Measurements from ENCODE around the gene PXYLP1.

PXYLP1 gene

DNA sequence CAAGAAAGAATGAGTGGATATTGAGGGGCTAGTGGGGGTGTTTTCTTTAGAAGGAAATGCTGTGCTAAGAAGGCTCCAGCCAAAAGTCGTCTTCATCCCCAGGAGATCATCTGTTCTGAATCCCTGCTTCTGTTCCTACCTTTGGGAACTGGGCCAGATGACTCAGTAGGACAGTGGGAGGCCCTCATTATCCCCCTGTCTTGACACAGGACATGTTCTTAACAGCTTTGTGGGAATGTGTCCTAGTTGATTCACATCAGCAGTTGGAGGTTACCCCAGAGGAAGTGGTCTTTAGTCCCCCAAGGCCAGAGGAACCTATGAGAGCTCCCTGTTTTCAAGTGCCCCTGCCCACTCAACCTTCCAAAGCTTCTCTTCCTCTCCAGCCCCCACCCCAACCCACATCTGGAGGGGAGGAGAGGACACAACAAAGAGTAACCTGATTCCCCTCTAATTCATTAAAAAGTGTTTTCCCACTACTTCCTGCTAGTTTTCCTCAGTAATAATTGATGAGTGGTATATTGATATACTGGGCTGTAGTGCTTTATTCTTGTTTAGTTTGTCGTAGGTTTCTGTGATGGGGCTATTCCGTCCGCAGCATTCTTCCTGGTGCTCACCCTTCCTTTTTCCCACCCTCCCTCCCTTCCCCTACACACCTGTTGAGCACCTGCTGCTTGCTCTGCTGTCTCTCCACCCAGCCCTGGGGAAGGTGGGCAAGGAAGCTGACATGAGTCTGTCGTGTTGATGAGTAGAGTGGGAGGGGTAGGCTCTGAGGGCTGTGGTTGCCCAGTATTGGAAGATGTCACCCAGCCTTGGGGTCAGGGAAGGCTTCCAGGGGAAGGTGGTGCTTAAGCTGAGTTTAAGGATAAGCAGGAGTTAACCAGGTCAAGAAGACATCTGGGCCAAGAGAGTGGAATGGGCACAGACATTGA lies 9.3 kb downstream of the PXYLP1 start:
- peaks cover 4% of the 10 kb centered on the region for H3K36me3 ChIP-seq (ENCODE audit: control insufficient read depth, insufficient read depth, low read length)
- H3K4me3 ChIP-seq (ENCODE audit: low read depth, low read length): no peak overlapping the region
- H3K27me3 ChIP-seq (ENCODE audit: control insufficient read depth, insufficient read depth, low read length): no peaks in the 10 kb centered on the region
- H3K4me1 ChIP-seq (ENCODE audit: control insufficient read depth, insufficient read depth, low read length): peaks cover 43% of the 10 kb centered on the region
- no peaks in the 10 kb centered on the region for H3K9me3 ChIP-seq (ENCODE audit: control insufficient read depth, insufficient read depth, low read length)
- H3K27ac ChIP-seq (ENCODE audit: low read depth, low read length): no peak overlapping the region
- H3K9ac ChIP-seq (ENCODE audit: low read depth, low read length): no peak overlapping the region

DNA sequence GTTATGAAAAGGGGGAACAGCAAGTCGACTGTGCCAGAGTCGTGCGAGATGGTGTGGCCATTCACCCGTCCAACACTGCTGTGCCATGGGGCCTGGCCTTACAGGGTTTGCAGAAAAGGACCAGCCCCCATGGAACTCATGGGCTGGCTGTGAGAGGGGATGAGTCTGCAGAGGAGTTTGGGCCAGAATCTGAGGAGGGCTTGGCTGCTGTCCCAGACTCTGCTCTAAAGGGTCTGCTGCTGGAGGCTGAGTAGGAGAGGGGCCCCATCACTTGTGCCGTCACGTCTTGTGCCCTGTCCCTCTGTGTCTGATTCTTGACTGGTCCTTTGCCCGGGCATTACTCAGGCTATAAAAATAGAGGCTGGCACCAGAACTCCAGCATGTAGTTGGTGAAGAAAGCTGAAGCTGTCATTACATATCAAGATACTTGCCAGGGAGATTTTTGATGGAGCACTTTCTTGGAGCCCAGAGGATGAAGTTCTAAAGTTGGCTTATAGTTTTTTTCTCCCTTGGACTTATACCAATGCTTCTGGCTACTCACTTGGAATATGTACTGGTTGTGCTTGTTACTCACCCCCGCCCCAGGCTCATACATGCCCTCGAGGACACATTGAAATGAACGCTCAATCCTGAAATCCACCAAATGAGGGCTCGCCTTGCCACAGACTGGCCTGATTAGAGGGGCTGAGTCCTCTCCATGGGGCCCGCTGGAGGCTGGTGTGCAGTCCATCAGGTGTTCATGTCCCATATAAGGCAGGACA lies 10.2 kb downstream of the PXYLP1 start:
- H3K4me3 ChIP-seq (ENCODE audit: low read depth, low read length): no peak overlapping the region
- H3K9me3 ChIP-seq (ENCODE audit: control insufficient read depth, insufficient read depth, low read length): no peaks in the 10 kb centered on the region
- H3K27me3 ChIP-seq (ENCODE audit: control insufficient read depth, insufficient read depth, low read length): no peaks in the 10 kb centered on the region
- H3K36me3 ChIP-seq (ENCODE audit: control insufficient read depth, insufficient read depth, low read length): no peaks in the 10 kb centered on the region
- peaks cover 36% of the 10 kb centered on the region for H3K4me1 ChIP-seq (ENCODE audit: control insufficient read depth, insufficient read depth, low read length)
- no peak overlapping the region for H3K27ac ChIP-seq (ENCODE audit: low read depth, low read length)
- H3K9ac ChIP-seq (ENCODE audit: low read depth, low read length): no peak overlapping the region

DNA sequence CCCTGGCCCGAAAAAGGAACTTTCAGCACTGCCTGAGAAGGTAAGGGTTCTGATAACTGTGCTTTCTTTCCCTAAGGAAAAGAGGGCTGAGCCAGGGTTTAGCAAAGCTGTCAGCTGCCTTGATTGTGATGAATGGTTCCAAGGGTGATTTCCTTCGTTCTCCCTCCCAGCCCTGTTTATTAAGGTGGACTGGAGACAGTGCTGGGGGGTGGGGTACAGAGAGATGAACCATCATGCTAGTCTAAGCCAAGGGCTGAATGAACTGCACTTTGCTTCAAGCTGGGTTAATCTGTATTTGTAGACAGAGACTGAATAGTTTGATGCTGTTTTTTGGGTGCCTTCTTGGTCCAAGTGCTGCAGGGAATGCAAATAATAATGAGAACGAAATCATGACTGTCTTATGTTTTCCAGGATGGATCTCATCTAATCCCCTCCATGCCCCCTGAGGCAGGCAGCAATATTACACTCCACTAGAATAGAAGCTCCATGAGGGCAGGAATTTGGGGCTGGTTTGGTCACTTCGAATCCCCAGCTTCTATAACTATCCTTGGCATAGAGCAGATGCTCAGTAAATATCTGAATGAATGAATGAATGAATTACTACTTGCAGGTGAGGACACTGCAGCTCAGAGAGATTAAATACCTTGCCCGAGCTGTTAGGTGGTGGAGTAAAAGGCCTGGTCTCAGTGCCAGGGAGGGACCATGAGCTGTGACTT lies 10.9 kb downstream of the PXYLP1 start:
- no peaks in the 10 kb centered on the region for H3K27me3 ChIP-seq (ENCODE audit: control insufficient read depth, insufficient read depth, low read length)
- H3K27ac ChIP-seq (ENCODE audit: low read depth, low read length): no peak overlapping the region
- no peak overlapping the region for H3K4me3 ChIP-seq (ENCODE audit: low read depth, low read length)
- no peak overlapping the region for H3K9ac ChIP-seq (ENCODE audit: low read depth, low read length)
- H3K9me3 ChIP-seq (ENCODE audit: control insufficient read depth, insufficient read depth, low read length): no peaks in the 10 kb centered on the region
- H3K36me3 ChIP-seq (ENCODE audit: control insufficient read depth, insufficient read depth, low read length): no peaks in the 10 kb centered on the region
- H3K4me1 ChIP-seq (ENCODE audit: control insufficient read depth, insufficient read depth, low read length): peaks cover 31% of the 10 kb centered on the region

DNA sequence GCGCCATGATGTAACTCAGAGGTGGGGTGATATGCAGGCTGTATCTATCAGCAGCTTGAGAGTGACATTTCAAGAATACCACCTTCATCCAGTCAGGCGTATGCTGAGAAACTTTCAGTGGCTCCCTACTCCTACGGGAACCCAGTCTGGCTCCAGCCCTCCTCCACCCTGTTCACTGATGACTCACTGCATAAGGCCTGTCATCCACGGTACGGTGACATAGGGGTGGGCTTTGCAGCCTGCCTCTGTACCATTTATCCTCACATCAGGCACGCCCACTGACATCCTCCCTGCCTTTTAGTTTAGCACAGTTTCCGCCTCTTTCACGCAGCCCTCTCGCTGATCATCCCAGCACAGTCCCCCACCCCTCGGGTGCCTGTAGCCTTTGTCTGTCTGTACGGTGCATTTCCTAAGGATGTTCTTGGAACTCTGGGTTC lies 11.7 kb downstream of the PXYLP1 start:
- Histone ChIP-seq H3K27me3 (ENCODE audit: control insufficient read depth, insufficient read depth, low read length) (no peaks in the 10 kb centered on the region), H3K4me3 (ENCODE audit: low read depth, low read length) (no peak overlapping the region), H3K4me1 (ENCODE audit: control insufficient read depth, insufficient read depth, low read length) (peaks cover 25% of the 10 kb centered on the region), H3K27ac (ENCODE audit: low read depth, low read length) (no peak overlapping the region), H3K9ac (ENCODE audit: low read depth, low read length) (no peak overlapping the region), H3K9me3 (ENCODE audit: control insufficient read depth, insufficient read depth, low read length) (no peaks in the 10 kb centered on the region), H3K36me3 (ENCODE audit: control insufficient read depth, insufficient read depth, low read length) (no peaks in the 10 kb centered on the region)

DNA sequence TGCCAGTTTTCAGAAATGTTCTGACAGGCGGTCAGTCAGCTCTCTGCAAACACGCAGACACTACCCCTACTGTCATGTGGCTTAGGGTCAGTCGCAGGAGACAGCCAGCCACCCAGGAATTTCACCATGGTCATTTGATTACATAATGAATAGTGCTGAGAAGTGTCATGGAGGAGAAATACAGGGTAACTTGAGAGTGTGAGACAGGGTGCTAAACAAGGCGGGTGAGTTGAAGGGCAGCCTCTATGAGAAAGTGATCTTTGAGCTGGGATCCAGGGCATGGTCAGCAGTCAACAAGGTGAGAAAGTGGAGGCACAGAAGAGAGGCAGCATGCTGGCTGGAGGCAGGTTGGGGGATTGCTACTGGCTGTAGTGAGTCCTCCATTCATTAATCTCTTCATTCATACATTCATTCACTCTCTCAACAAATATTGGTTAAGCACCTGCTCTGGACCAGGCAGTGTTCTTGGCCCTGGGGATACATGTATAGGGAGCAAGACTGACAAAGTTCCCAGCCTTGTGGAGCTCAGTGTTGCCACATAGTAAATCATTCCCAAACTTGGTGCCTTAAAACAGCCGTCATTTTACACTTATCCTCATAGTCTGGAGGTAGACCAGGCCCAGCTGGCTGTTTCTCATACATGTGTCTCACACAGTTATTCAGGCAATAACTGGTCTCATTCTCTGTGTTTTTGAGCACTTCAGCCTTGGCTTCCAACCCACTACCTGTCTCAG lies 14.8 kb downstream of the PXYLP1 start:
- no peak overlapping the region for H3K4me3 ChIP-seq (ENCODE audit: low read depth, low read length)
- no peaks in the 10 kb centered on the region for H3K36me3 ChIP-seq (ENCODE audit: control insufficient read depth, insufficient read depth, low read length)
- H3K27me3 ChIP-seq (ENCODE audit: control insufficient read depth, insufficient read depth, low read length): no peaks in the 10 kb centered on the region
- no peak overlapping the region for H3K9ac ChIP-seq (ENCODE audit: low read depth, low read length)
- no peak overlapping the region for H3K27ac ChIP-seq (ENCODE audit: low read depth, low read length)
- no peaks in the 10 kb centered on the region for H3K9me3 ChIP-seq (ENCODE audit: control insufficient read depth, insufficient read depth, low read length)
- H3K4me1 ChIP-seq (ENCODE audit: control insufficient read depth, insufficient read depth, low read length): no peaks in the 10 kb centered on the region

DNA sequence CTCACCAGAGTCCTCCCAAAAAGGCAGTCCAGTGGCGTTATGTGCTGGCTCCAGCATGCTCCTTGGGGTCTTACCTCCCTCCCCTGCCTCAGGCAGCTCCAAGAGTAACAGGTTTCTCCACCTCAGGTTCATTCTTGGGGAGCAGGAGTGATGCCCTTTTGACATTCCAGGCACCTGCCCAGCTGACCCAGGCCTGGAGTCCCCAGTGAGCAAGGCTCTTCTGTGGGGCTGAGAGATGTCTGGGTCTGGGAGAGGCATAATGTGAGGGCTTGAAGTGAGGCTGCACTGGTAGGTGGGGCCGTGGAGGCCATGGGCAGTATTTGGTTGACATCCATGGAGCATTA lies 15.3 kb downstream of the PXYLP1 start:
- H3K9ac ChIP-seq (ENCODE audit: low read depth, low read length): no peak overlapping the region
- no peaks in the 10 kb centered on the region for H3K4me1 ChIP-seq (ENCODE audit: control insufficient read depth, insufficient read depth, low read length)
- no peaks in the 10 kb centered on the region for H3K36me3 ChIP-seq (ENCODE audit: control insufficient read depth, insufficient read depth, low read length)

DNA sequence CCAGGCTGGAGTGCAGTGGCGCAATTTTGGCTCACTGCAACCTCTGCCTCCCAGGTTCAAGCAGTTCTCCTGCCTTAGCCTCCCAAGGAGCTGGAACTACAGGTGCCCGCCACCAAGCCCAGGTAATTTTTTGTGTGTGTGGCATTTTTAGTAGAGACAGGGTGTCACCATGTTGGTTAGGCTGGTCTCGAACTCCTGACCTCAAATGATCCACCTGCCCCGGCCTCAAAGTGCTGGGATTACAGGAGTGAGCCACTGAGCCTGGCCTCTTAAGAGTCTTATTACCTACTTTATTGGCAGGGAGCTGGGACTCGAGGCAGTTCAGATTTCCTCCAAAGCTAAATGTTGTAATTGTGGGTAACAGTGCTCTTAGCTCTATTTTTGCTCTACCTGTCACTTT lies 16.4 kb downstream of the PXYLP1 start:
- H3K27me3 ChIP-seq (ENCODE audit: control insufficient read depth, insufficient read depth, low read length): no peaks in the 10 kb centered on the region
- H3K9ac ChIP-seq (ENCODE audit: low read depth, low read length): no peak overlapping the region
- no peaks in the 10 kb centered on the region for H3K36me3 ChIP-seq (ENCODE audit: control insufficient read depth, insufficient read depth, low read length)
- H3K4me1 ChIP-seq (ENCODE audit: control insufficient read depth, insufficient read depth, low read length): no peaks in the 10 kb centered on the region
- H3K27ac ChIP-seq (ENCODE audit: low read depth, low read length): no peak overlapping the region
- no peaks in the 10 kb centered on the region for H3K9me3 ChIP-seq (ENCODE audit: control insufficient read depth, insufficient read depth, low read length)
- H3K4me3 ChIP-seq (ENCODE audit: low read depth, low read length): no peak overlapping the region

More for the DNA sequence above, 15.3 kb downstream of the PXYLP1 start:
- no peaks in the 10 kb centered on the region for H3K27me3 ChIP-seq (ENCODE audit: control insufficient read depth, insufficient read depth, low read length)
- no peak overlapping the region for H3K4me3 ChIP-seq (ENCODE audit: low read depth, low read length)
- H3K9me3 ChIP-seq (ENCODE audit: control insufficient read depth, insufficient read depth, low read length): no peaks in the 10 kb centered on the region
- H3K27ac ChIP-seq (ENCODE audit: low read depth, low read length): no peak overlapping the region

DNA sequence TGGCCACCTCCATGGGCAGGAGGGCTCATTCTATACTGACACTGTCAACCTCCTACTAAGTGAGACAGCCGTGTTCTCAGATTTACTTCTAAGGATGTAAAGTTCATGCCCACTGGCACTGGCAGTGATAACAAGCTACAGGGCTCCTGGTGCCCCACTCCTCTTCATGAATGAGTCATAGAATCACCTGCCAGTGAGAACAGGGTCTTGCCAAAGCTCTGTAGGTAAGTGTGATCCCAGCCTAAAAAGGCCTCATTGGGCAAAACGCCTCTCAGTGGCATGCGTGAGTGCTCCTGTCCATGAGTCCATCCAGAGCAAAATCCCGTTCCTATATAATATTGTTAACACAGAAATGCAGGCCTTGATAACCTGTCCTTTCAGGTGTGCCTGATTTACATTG lies 17.4 kb downstream of the PXYLP1 start:
- H3K4me3 ChIP-seq (ENCODE audit: low read depth, low read length): no peak overlapping the region
- no peaks in the 10 kb centered on the region for H3K9me3 ChIP-seq (ENCODE audit: control insufficient read depth, insufficient read depth, low read length)
- no peaks in the 10 kb centered on the region for H3K4me1 ChIP-seq (ENCODE audit: control insufficient read depth, insufficient read depth, low read length)
- H3K27me3 ChIP-seq (ENCODE audit: control insufficient read depth, insufficient read depth, low read length): no peaks in the 10 kb centered on the region
- H3K27ac ChIP-seq (ENCODE audit: low read depth, low read length): no peak overlapping the region
- H3K36me3 ChIP-seq (ENCODE audit: control insufficient read depth, insufficient read depth, low read length): no peaks in the 10 kb centered on the region
- no peak overlapping the region for H3K9ac ChIP-seq (ENCODE audit: low read depth, low read length)

DNA sequence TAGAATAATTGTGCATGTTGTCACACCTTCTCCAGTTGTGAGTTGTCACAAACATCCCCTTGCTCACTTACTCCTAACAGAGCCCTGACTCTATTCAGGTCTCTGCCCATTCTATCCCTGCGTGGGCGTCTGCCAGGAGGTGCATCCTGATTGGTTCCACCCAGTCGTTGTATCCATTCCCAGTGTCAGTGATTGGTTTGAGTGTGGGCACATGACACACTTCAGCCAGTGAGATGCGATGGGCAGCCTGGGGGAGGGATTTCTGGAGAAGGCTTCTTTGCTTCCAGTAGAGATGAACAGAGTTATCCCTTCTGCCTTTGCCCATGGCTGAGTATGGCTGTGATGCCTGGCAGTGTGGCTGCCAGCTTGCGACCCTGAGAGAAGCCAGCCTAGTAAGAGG lies 18.7 kb downstream of the PXYLP1 start:
- no peak overlapping the region for H3K9ac ChIP-seq (ENCODE audit: low read depth, low read length)

DNA sequence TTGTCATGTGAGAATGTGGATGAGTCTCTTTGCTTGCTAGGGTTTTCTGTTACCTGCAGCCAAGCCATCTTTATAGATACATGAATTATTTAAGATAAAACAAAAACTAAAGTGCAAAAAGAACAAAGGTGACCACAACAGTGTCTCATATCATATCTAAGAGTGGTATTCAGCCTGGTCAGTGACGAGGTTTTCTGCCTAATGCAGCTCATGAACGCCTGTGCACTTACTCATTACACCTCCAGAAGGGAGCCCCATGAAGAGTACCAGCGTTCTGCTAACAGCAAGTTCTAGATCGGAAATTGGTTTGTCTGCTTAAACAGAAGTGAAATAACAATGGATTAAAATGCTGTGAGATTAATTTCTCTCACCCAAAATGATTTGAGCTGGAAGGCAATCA lies 19.2 kb downstream of the PXYLP1 start:
- H3K4me1 ChIP-seq (ENCODE audit: control insufficient read depth, insufficient read depth, low read length): no peaks in the 10 kb centered on the region; the same call in 1 of the 2 replicates
- H3K4me3 ChIP-seq (ENCODE audit: low read depth, low read length): no peak overlapping the region
- no peaks in the 10 kb centered on the region for H3K36me3 ChIP-seq (ENCODE audit: control insufficient read depth, insufficient read depth, low read length)
- no peaks in the 10 kb centered on the region for H3K27me3 ChIP-seq (ENCODE audit: control insufficient read depth, insufficient read depth, low read length)
- H3K27ac ChIP-seq (ENCODE audit: low read depth, low read length): no peak overlapping the region
- H3K9me3 ChIP-seq (ENCODE audit: control insufficient read depth, insufficient read depth, low read length): no peaks in the 10 kb centered on the region
- no peak overlapping the region for H3K9ac ChIP-seq (ENCODE audit: low read depth, low read length)

More for the DNA sequence above, 18.7 kb downstream of the PXYLP1 start:
- Histone ChIP-seq H3K9me3 (ENCODE audit: control insufficient read depth, insufficient read depth, low read length) (no peaks in the 10 kb centered on the region), H3K27me3 (ENCODE audit: control insufficient read depth, insufficient read depth, low read length) (no peaks in the 10 kb centered on the region), H3K27ac (ENCODE audit: low read depth, low read length) (no peak overlapping the region), H3K36me3 (ENCODE audit: control insufficient read depth, insufficient read depth, low read length) (no peaks in the 10 kb centered on the region), H3K4me3 (ENCODE audit: low read depth, low read length) (no peak overlapping the region), H3K4me1 (ENCODE audit: control insufficient read depth, insufficient read depth, low read length) (no peaks in the 10 kb centered on the region)
